GM08714 (cell line): Measurements from ENCODE around the gene MINDY3.

Experiments
- H3K4me3 ChIP-seq: fragments of 200-500 bp; sonication (Bioruptor generic); 2 replicates; pipeline ENCODE4 v1.5.1; 2014; ENCODE audit warnings: mild to moderate bottlenecking, low read length, inconsistent platforms
- ZNF274 ChIP-seq: IDR thresholded peaks from 2 replicates; pipeline ENCODE4 v1.6.1; 2012; ENCODE audit warnings: mild to moderate bottlenecking, low read depth, low read length

The MINDY3 gene

DNA sequence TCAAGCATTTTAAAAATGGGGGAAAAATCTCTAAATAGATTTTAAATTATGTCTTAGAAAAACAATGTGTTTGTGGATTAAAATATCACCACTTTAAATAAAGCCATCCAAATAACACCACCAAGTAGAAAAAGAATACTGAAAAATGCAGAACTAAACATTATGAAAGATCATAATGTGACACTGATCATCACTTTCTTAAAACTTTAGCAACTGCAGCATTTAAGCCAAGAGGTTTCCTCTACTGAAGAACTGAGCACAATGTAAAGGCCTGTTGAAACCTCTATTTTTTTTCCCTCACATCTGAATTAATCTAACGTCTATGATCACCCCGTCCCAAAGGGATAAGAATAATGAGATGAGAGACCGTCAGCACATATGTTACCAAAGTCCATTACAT lies 18.6 kb downstream of the MINDY3 start:
- H3K4me3 ChIP-seq = no peak overlapping the region
- TF ChIP-seq ZNF274 = no peak

DNA sequence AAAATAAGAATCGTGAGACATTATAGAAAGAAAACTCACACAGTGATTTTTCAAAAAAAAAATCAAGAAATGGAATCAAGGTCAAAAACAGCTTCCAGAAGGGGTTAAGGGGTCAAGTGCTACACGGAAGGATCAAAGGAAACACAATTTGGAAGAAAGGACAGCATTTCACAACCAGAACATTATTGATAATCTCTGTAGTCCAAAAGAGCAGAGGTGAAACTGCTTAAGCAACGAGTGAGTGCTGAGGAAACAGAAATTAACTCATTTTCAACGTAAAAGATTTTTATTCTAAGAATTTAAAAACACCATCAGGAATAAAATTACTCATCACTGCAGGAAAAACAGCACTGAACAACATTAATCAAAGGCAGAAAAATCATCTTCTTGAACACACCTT lies 23.5 kb downstream of the MINDY3 start:
- TF ChIP-seq ZNF274 = no peak
- H3K4me3 ChIP-seq = no peak overlapping the region

DNA sequence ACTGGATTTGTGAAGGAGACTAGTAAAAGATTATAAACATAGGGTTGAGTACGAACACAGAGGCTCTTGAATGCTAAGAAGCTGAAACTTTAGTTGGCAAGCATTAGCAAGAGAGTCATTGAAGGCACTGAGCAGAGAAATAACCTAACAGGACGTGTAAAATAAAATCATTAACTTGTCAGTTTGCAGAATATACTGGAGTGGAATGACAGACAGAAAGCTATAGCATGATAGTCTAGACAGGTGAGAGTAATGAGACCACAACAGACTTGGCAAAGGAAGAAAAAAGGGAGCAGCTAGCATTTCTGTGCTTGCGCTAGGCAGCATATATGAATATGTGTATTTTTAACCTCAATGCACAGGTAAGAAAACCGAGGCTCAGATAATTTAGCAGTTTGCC lies 30.8 kb downstream of the MINDY3 start:
- no peak for TF ChIP-seq ZNF274

DNA sequence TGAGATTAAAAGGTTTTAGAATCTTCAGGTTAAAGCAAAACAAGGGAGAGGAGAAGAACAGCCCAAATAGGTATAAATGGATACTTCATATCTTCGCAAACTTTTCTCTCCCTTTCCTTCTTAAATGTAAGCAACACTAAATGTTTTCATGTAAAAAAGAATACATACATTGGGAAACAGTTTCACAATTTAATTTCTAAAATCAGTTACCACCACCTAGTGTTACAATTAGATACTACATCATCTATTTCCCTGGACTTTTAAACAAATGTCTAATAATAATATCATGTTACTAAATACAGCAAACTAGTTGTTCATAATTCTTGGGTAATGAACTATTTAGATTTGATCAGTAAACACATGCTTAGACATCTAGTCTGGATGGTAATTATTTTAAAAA lies 35.8 kb downstream of the MINDY3 start:
- no peak overlapping the region for H3K4me3 ChIP-seq
- no peak for TF ChIP-seq ZNF274

More for the DNA sequence above, 30.8 kb downstream of the MINDY3 start:
- H3K4me3 ChIP-seq = no peak overlapping the region

DNA sequence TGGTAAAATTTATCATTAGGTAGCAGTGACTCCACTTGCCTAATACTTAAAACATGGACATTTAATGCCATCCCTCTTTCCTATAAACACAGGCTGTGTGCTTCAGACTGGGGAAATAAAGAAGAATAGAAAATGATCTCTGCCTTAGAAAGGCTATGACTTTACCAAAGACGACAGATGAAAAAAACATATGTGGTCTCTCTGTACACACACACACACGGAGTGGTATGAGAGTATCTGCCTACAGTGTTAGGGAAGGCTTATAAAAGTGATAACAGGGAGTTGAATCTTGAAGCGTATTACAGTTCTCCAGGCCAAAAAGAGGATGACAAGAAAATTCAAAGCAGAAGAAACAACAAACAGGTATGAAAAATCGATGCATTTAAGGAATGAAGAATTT lies 38.2 kb downstream of the MINDY3 start:
- no peak overlapping the region for H3K4me3 ChIP-seq
- no peak for TF ChIP-seq ZNF274

DNA sequence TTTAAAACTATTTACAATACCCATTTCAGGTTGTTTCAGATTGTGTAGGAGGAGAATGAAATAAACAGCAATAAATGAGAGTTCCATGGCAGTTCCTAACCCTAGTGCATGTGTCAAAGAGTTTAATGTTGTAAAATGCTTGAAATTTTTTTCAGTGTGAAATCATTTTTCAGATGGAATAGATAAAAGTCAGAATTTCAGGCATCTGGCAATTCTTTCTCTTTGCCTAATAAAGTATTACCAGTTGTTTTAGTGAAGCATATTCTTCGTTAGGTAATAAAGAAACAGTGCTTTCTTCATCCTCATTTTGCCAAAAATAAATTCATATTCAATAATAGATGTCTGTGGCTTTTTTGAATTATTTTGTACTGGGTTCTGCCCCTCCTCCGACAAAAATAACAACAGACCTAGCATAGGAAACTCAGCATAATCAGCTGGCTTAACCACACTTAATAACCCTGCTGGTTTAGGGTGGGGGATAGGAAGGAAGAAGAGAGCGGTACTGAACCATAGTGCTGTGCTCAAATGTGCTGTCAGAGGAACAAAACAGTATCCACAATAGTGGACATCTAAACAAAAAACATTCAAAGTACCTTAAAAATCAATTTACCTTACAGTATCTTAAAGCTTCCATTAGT lies 39.1 kb downstream of the MINDY3 start:
- H3K4me3 ChIP-seq = no peak overlapping the region
- no peak for TF ChIP-seq ZNF274

DNA sequence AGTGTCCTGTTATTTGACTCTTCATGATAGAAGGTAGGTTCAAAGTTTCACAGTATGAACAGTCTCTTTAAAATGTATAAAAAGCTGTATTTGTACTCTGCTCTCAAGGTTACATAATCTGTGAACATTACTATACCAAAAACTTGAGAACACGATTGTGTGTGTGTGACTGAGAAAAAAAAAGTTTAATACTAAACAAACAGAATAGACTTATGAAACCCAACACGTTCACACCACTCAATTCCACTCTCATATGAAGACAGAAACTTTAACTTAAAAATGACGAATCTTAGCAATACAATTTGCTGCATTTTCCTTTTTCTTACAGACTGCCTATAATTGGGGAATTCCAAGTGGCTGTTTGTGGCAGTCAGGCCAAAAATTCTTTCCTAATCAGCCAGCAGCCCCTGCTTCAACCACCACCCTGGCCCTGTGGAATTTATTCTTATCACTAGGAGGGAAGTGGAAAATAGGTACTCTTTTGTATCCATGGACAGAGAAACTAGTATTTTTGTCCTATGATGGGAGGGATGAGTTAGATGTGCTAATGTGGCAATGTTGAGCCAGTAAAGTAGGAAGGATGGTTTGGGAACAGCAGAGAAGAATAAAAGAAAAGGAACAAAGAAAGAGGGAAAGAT lies 42.8 kb downstream of the MINDY3 start:
- no peak for TF ChIP-seq ZNF274
- no peak overlapping the region for H3K4me3 ChIP-seq

DNA sequence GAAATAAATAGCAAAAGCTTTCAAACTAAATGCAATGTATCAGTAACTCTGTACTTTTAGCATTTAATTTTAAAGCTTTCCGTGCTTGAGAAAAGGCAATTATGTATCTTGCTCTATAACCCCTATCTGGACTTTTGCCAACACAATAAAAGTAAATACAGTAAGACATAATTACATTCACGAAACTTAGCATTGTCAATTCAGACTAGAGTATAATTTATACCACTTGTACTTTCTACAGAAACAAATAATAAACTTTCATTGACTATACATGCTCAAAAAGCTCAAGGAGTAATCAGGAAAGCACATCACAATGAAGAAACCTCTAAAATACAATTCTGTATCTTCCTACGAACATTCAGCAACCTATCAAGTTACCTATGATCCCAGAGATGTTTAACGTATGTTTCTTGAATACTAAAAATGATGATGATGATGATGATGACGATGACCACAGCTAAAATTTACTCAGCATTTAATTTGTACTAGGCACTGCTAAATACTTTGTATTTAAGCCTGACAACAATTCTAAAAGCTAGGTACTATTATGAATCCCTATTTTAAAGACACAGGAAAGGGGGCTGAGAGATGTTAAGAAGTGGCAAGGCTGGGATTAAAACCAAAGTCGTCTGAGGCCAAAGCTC lies 44.9 kb downstream of the MINDY3 start:
- no peak for TF ChIP-seq ZNF274
- no peak overlapping the region for H3K4me3 ChIP-seq

DNA sequence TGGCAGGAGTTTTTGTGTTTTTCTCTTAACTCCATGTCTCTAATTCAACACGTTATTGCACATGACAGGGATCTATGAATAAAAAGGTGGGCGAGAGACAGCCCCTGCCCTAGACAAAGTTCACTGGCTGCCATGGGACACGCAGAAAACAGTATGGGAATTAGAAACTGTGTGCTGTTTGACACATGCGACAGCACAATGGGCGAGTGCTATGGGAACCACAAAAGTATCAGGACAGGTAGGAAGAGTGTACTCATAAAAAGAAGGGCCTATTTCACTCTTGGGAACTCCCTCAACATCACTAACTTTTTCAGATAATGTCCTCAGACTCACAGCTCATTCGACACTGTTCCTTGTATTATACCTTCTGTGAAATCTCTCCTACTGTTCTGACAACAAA lies 45.7 kb downstream of the MINDY3 start:
- H3K4me3 ChIP-seq = no peak overlapping the region
- TF ChIP-seq ZNF274 = no peak

DNA sequence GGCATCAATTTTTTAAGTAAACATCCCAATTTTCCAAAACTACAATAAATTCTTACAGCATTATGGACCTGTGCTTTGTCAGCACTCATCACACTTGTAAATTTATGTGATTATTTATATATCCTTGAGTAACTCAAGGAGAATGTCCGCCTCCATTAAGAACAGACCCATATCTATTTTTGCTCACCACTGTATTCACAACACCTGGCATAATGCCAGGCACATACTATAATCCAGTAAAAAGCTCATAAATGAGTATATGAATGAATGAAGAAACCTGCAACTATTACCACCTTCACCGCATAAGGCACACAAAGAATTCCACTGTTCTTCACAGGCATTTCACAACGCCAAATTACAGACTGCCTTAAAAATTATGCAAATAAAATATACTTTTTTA lies 46.9 kb downstream of the MINDY3 start:
- TF ChIP-seq ZNF274 = no peak

DNA sequence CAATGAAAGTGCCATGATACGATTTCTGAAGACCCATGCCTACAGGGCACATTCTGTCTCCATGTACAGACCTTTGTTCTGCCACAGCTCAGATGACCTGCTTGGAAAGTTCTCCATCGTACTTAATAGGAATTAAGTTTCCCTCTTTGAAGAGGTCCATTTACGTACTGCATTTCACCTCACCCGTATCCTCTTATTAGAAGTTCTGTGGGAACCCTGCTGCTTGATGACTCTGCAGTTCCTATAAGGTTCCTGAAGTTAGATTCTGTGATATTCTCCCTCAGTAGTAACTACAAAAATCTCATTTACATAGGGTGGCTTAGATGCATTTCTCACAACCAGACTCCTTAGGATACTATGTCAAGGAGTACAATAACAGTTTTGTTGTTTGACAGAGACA lies 50.9 kb downstream of the MINDY3 start:
- no peak for TF ChIP-seq ZNF274
- no peak overlapping the region for H3K4me3 ChIP-seq

More for the DNA sequence above, 46.9 kb downstream of the MINDY3 start:
- H3K4me3 ChIP-seq = no peak overlapping the region

DNA sequence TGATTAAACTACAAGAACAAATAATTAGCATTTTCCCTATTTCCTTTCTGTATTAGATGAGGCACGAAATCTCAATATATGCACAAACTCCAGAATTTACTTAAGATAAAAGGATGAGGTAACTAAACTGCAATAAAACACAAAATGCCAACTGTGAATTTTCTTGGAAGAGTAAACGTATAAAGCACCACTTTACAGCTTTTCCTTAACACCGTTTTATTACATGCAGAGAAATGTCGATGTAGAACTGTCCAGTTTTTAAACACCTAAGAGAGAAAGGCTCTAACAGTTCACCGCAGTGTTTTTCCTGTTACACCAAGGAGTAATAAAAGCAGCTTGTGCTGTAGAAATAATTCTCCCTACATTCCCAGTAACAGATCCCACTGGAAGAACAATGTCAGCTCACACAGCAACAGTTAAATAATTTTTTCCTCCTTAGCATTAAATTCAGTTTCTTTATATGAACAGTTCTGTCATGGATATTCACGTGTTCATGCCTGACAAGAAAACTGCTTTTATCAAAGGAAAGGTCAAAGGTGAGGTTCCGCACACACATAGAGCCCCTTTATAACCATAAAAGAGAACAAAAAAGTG lies 52.0 kb downstream of the MINDY3 start:
- H3K4me3 ChIP-seq = no peak overlapping the region
- TF ChIP-seq ZNF274 = no peak

DNA sequence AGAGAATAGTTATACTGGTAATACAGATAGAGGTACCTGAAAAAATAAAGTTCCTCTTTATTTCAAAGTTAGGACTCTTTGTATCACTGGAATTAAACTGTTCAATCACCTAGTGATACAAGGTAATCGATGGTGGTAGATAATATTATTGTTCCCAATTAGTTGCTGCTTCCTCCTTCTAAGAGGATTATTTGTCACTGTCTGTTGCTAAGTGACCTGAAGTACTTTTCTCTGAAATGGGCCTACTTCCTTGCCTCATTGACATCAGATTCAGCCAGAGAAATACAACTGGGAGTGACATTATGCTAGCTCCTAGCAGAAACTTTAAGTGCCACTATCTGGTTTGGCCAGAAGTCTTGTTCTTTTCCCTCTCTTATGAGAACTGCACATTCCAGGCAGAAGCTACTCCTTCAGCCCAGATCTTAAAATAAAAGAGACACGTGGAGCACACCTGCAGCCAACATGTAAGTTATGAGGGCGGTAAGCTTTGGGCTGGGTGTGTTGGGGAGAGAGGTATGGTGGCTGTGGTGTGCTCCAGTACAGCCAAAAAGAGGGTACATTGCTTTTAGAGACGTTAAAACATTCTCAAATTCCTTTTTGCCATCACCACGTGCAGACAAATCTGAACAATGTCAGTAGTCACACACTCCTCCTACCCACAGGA lies 54.8 kb downstream of the MINDY3 start:
- no peak overlapping the region for H3K4me3 ChIP-seq
- no peak for TF ChIP-seq ZNF274

DNA sequence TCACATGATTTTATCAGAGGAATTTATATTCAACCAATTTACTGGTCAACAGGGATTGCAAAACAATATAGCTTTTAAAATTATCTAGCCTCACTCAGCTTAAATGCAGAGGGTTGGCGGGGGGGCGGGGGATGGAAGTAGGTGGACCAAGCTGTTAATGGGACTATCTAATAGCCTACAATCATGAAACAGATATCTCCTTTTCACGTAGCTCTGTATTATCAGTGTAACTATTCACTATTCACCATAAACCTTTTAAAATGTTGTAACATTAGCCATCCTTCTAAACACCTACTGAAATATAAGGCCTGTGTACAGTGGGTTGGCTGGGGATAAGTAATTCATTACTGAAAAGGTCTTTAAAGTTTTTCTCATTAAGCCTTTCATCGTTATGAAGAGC lies 56.2 kb downstream of the MINDY3 start:
- TF ChIP-seq ZNF274 = no peak
- H3K4me3 ChIP-seq = no peak overlapping the region

DNA sequence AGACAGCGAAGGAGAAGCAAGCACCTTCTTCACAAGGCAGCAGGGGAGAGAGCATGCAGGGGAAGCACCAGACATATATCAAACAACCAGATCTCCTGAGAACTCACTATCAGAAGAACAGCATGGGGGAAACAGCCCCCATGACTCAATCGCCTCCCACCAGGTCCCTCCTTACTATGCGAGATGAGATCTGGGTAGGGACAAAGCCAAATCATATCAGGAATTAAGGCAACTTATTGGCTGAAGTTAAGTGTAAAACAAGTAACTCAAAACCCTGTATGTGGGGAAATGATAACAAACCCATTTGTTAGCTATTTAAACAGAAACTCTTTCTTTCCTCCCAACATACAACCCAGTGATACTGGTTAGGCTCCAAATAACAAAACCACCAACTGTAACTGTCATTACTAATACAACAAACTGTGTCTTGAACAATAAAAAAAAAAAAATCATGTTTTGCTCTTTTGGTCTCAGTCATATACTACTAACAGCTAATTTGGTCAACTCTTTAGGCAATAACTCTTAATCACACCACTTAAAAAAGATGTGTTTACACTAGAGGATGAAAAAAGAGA lies 57.8 kb downstream of the MINDY3 start:
- no peak for TF ChIP-seq ZNF274
- no peak overlapping the region for H3K4me3 ChIP-seq
